Measurements from ENCODE around the gene SLC35F1.

DNA sequence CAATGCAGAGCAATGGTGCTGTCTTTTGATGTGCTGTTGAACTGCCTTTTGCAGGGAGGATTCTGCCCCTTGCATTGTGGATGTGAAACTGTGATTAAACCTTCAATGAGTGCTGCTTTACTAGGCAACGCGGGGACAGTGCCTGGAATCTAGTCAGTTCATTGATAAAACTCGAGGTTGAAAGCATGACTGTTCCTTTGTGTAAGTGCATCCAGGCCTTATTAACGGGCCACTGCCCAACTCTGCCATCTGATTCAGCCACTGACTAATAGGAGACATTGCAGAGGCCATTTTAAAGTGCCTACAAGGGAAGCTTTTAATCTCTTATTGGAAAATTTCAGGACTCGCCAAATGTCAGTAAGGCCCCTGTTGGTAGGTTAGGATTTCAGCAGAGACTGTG, 49.3 kb downstream of the SLC35F1 start:
- TF ChIP-seq, protein P1, sequence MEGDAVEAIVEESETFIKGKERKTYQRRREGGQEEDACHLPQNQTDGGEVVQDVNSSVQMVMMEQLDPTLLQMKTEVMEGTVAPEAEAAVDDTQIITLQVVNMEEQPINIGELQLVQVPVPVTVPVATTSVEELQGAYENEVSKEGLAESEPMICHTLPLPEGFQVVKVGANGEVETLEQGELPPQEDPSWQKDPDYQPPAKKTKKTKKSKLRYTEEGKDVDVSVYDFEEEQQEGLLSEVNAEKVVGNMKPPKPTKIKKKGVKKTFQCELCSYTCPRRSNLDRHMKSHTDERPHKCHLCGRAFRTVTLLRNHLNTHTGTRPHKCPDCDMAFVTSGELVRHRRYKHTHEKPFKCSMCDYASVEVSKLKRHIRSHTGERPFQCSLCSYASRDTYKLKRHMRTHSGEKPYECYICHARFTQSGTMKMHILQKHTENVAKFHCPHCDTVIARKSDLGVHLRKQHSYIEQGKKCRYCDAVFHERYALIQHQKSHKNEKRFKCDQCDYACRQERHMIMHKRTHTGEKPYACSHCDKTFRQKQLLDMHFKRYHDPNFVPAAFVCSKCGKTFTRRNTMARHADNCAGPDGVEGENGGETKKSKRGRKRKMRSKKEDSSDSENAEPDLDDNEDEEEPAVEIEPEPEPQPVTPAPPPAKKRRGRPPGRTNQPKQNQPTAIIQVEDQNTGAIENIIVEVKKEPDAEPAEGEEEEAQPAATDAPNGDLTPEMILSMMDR (conservative IDR thresholded peaks at IDR 0.05) = no peak
- no peak for TF ChIP-seq ZFX (IDR thresholded peaks at IDR 0.05)
